ENCODE data around the gene RRN3.

- TF ChIP-seq CTCF (conservative IDR thresholded peaks at IDR 0.05 in 1 of 2, IDR thresholded peaks at IDR 0.05 in 1 of 2; ENCODE audit: extremely low read depth in 1 of 2, insufficient read depth in 1 of 2, low read depth in 1 of 2, low read length in 2 of 2) (no peak), EZH2 (IDR thresholded peaks at IDR 0.05; ENCODE audit: borderline replicate concordance, low read length) (no peak)
Observed at GRCh38 chr16:15057681-15058417, 36.2 kb downstream of the RRN3 start.

All from mammary epithelial cell (primary cell).